NK-92 treated with Interleukin-12 subunit alpha and Interleukin-12 subunit beta, amount 100 ng/mL, for 24 hours (cell line): ENCODE data around the gene MAP4K2.

ENCODE experiments used
- DNase-seq: peaks from one replicate; lab custom pipeline; 2025; lab: John Stamatoyannopoulos, UW

Gene MAP4K2

GRCh38 chr11:64791781-64792291, 11.2 kb downstream of the MAP4K2 start:
- no peak for DNase-seq

GRCh38 chr11:64790205-64791095, 12.6 kb downstream of the MAP4K2 start:
- no peak for DNase-seq

- no peak for DNase-seq
Measured at GRCh38 chr11:64789331-64790204, 13.4 kb downstream of the MAP4K2 start.

GRCh38 chr11:64788321-64789215, 14.4 kb downstream of the MAP4K2 start:
- DNase-seq: no peak

GRCh38 chr11:64787526-64788320, 15.3 kb downstream of the MAP4K2 start:
- DNase-seq: no peak

- DNase-seq: no peak
Measured at GRCh38 chr11:64786308-64786707, 16.7 kb downstream of the MAP4K2 start.

GRCh38 chr11:64784813-64785581, 18.0 kb downstream of the MAP4K2 start:
- DNase-seq: no peak

- peak; percentile 99 for DNase-seq
Measured at GRCh38 chr11:64778473-64779298, 24.3 kb downstream of the MAP4K2 start, which contains the start of gene SF1. Gene SF1, minus strand, starts transcription at chr11:64778542. Its CDS starts 150 bp downstream, at chr11:64778392.

- DNase-seq: no peak
Measured at GRCh38 chr11:64778223-64778472, 24.9 kb downstream of the MAP4K2 start.

GRCh38 chr11:64777449-64778222, 25.4 kb downstream of the MAP4K2 start:
- peak; percentile 78 for DNase-seq

- no peak for DNase-seq
Measured at GRCh38 chr11:64776875-64777274, 26.1 kb downstream of the MAP4K2 start.

GRCh38 chr11:64776425-64776824, 26.6 kb downstream of the MAP4K2 start:
- no peak for DNase-seq

- DNase-seq: no peak
Measured at GRCh38 chr11:64774144-64774543, 28.9 kb downstream of the MAP4K2 start.

GRCh38 chr11:64772303-64773018, 30.6 kb downstream of the MAP4K2 start:
- no peak for DNase-seq

- no peak for DNase-seq
Measured at GRCh38 chr11:64771861-64772260, 31.2 kb downstream of the MAP4K2 start.

GRCh38 chr11:64770120-64770519, 32.9 kb downstream of the MAP4K2 start:
- DNase-seq: no peak

GRCh38 chr11:64769283-64769682, 33.7 kb downstream of the MAP4K2 start:
- no peak for DNase-seq

GRCh38 chr11:64768300-64768694, 34.7 kb downstream of the MAP4K2 start:
- DNase-seq: no peak
